NCI-H1436 (cell line): ENCODE results near the gene SAMD3.
"Not testable (repeated sequence)": the region's sequence is repeated elsewhere in the genome, so short reads cannot be mapped to it uniquely, and the experiment has no call there.

ENCODE experiments used
- DNase-seq: peaks from one replicate; lab custom pipeline; 2025; lab: John Stamatoyannopoulos, UW

The SAMD3 gene

GRCh38 chr6:130222775-130223174 lies at the start of gene SAMD3:
TSS of gene SAMD3 (minus strand) at chr6:130222951. CDS start at chr6:130215273, 7,678 bp downstream.
- no peak for DNase-seq

GRCh38 chr6:130269969-130270635 lies 47.4 kb upstream of the SAMD3 start:
- no peak for DNase-seq

GRCh38 chr6:130265553-130265952 lies 42.8 kb upstream of the SAMD3 start:
- DNase-seq = not testable (repeated sequence)

GRCh38 chr6:130262008-130262407 lies 39.3 kb upstream of the SAMD3 start:
- DNase-seq = no peak

GRCh38 chr6:130261558-130261957 lies 38.8 kb upstream of the SAMD3 start:
- not testable (repeated sequence) for DNase-seq

GRCh38 chr6:130260614-130261241 lies 38.0 kb upstream of the SAMD3 start:
- not testable (repeated sequence) for DNase-seq

GRCh38 chr6:130260050-130260462 lies 37.3 kb upstream of the SAMD3 start:
- not testable (repeated sequence) for DNase-seq

GRCh38 chr6:130259557-130259956 lies 36.8 kb upstream of the SAMD3 start:
- DNase-seq = no peak

- no peak for DNase-seq
Observed at GRCh38 chr6:130259140-130259539, 36.4 kb upstream of the SAMD3 start.

- DNase-seq = no peak
Observed at GRCh38 chr6:130252527-130253237, 29.9 kb upstream of the SAMD3 start.

- no peak for DNase-seq
Observed at GRCh38 chr6:130245267-130245666, 22.5 kb upstream of the SAMD3 start.

- no peak for DNase-seq
Observed at GRCh38 chr6:130244728-130245127, 22.0 kb upstream of the SAMD3 start.

GRCh38 chr6:130240232-130240631 lies 17.5 kb upstream of the SAMD3 start:
- no peak for DNase-seq

- DNase-seq = no peak
Observed at GRCh38 chr6:130239755-130240154, 17.0 kb upstream of the SAMD3 start.

GRCh38 chr6:130233330-130233729 lies 10.6 kb upstream of the SAMD3 start:
- DNase-seq = no peak

GRCh38 chr6:130230531-130230930 lies 7.8 kb upstream of the SAMD3 start:
- DNase-seq = not testable (repeated sequence)

- DNase-seq = no peak
Observed at GRCh38 chr6:130229645-130230044, 6.9 kb upstream of the SAMD3 start.

GRCh38 chr6:130223508-130223907 lies 757 bp upstream of the SAMD3 start:
- no peak for DNase-seq

- no peak for DNase-seq
Observed at GRCh38 chr6:130218134-130218533, 4.6 kb downstream of the SAMD3 start.

GRCh38 chr6:130216620-130217019 lies 6.1 kb downstream of the SAMD3 start:
- DNase-seq = no peak

GRCh38 chr6:130215526-130215925 lies 7.2 kb downstream of the SAMD3 start:
- no peak for DNase-seq

GRCh38 chr6:130212215-130212874 lies 10.4 kb downstream of the SAMD3 start:
- no peak for DNase-seq

- DNase-seq = no peak
Observed at GRCh38 chr6:130211691-130212090, 11.1 kb downstream of the SAMD3 start.
